GM13977 (cell line): ENCODE results near the gene GPR152.

Source experiments
- DNase-seq: peaks from one replicate; pipeline ENCODE4 v3.0.0; 2012; ENCODE audit warnings: low spot score
- CTCF ChIP-seq: IDR thresholded peaks from 2 replicates; pipeline ENCODE4 v1.5.1; 2012; ENCODE audit warnings: mild to moderate bottlenecking, control low read depth; ENCODE audit not compliant: insufficient read depth; ENCODE audit errors: extremely low read depth, missing control alignments
- in situ Hi-C: fragments of 300-500 bp; cut with MboI; formaldehyde crosslinking; loops from one replicate; pipeline ENCODE4 v1.12.0; 2022; ENCODE audit warnings: low sequenced_read_pairs, low pct_unique_long_range_greater_than_20kb, mixed read lengths, inconsistent platforms; ENCODE audit not compliant: unreplicated experiment

GPR152 gene

GRCh38 chr11:67435727-67436458 lies 16.6 kb downstream of the GPR152 start:
- TF ChIP-seq CTCF: no peak
- no peak for DNase-seq
- in situ Hi-C loops: no loop called here

GRCh38 chr11:67435031-67435726 lies 17.4 kb downstream of the GPR152 start:
- TF ChIP-seq CTCF: no peak
- DNase-seq: no peak
- in situ Hi-C loops: no loop called here

GRCh38 chr11:67434395-67434881 lies 18.1 kb downstream of the GPR152 start:
- TF ChIP-seq CTCF: no peak
- in situ Hi-C loops: no loop called here
- DNase-seq: no peak

- TF ChIP-seq CTCF: no peak
- no peak for DNase-seq
Observed at GRCh38 chr11:67433536-67434394, 18.8 kb downstream of the GPR152 start.

GRCh38 chr11:67432655-67433349 lies 19.7 kb downstream of the GPR152 start:
- no peak for TF ChIP-seq CTCF
- in situ Hi-C loops: no loop called here
- no peak for DNase-seq

More at GRCh38 chr11:67433536-67434394, 18.8 kb downstream of the GPR152 start:
- in situ Hi-C loops: no loop called here
